Measurements from ENCODE around the gene DCAF11.
A peak's percentile ranks its signal among the peaks of the same experiment; 100 is the strongest.

Gene DCAF11

DNA sequence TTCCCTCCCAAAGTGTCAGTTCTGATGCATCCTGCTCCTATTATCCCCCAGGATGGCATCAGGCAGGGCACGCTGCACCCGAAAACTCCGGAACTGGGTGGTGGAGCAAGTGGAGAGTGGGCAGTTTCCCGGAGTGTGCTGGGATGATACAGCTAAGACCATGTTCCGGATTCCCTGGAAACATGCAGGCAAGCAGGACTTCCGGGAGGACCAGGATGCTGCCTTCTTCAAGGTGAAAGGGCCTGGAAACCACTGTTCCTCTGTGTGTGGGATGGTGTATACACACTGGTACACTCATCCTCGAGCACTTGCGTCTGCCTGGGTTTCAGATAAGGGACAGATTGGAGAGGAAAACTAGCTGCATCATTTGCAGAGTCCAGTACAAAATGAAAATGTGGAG, 47.5 kb downstream of the DCAF11 start:
- TF ChIP-seq ZNF391 (tag by site-specific recombination; IDR thresholded peaks at IDR 0.05; ENCODE audit: borderline replicate concordance, low read depth) (no peak), ZNF600 (tag by site-specific recombination; IDR thresholded peaks at IDR 0.05) (peak; percentile 40; the same call in 1 of the 2 replicates)
- Histone ChIP-seq H3K27ac (ENCODE audit: extremely low read depth, low read depth, low read length) (no peak overlapping the region), H3K36me3 (ENCODE audit: control insufficient read depth in 2 of 2, insufficient read depth in 1 of 2, low read length in 2 of 2) (peaks cover 11 to 73% of the 10 kb centered on the region in 2 experiments), H3K9me3 (ENCODE audit: control insufficient read depth, insufficient read depth, low read depth, low read length) (no peaks in the 10 kb centered on the region), H3K4me1 (ENCODE audit: control insufficient read depth, insufficient read depth, low read length) (peaks cover 5% of the 10 kb centered on the region), H3K4me3 (ENCODE audit: low read depth, low read length) (no peak overlapping the region)
- ChIA-PET CTCF (interaction anchor here (0.7 to 3.9 kb wide), 14 partner anchors 13 to 135 kb away, joined by 3 to 34 read pairs (median 8); partner anchors contain the start of genes IPO4, PSME2, RNF31 and TINF2), POLR2A (interaction anchor here (0.7 to 3.8 kb wide), 9 partner anchors 9 to 109 kb away, joined by 3 to 44 read pairs (median 9); partner anchors contain the start of genes CHMP4A, DCAF11, IPO4 and NRL)

- ChIA-PET CTCF (interaction anchor here (0.9 kb wide), 1 partner anchor 143 kb away, joined by 3 read pairs; the partner anchor contains the start of gene CIDEB), POLR2A (interaction anchor here (1.6 to 1.7 kb wide), 2 partner anchors 18 to 29 kb away, joined by 4 to 5 read pairs; partner anchors contain the start of genes PSME1, PSME2 and RNF31)
- H3K9me3 ChIP-seq (ENCODE audit: control insufficient read depth, insufficient read depth, low read depth, low read length) = no peaks in the 10 kb centered on the region
- no peak overlapping the region for H3K27ac ChIP-seq (ENCODE audit: extremely low read depth, low read depth, low read length)
- no peak overlapping the region for H3K4me3 ChIP-seq (ENCODE audit: low read depth, low read length)
- peaks cover 3 to 62% of the 10 kb centered on the region in 2 experiments for H3K36me3 ChIP-seq (ENCODE audit: control insufficient read depth in 2 of 2, insufficient read depth in 1 of 2, low read length in 2 of 2)
- peaks cover 5% of the 10 kb centered on the region for H3K4me1 ChIP-seq (ENCODE audit: control insufficient read depth, insufficient read depth, low read length)
- no peak for TF ChIP-seq ZNF146 (tag by site-specific recombination; IDR thresholded peaks at IDR 0.05)
- TF ChIP-seq YY1 (tag by site-specific recombination; IDR thresholded peaks at IDR 0.05) = no peak
Observed at GRCh38 chr14:24164518-24164991, 50.0 kb downstream of the DCAF11 start.

GRCh38 chr14:24165785-24166184, 51.2 kb downstream of the DCAF11 start:
- CTCF ChIA-PET = no interaction called here
- Histone ChIP-seq H3K36me3 (ENCODE audit: control insufficient read depth in 2 of 2, insufficient read depth in 1 of 2, low read length in 2 of 2) (peaks cover 3 to 50% of the 10 kb centered on the region in 2 experiments), H3K9me3 (ENCODE audit: control insufficient read depth, insufficient read depth, low read depth, low read length) (no peaks in the 10 kb centered on the region), H3K4me1 (ENCODE audit: control insufficient read depth, insufficient read depth, low read length) (peaks cover 5% of the 10 kb centered on the region), H3K27ac (ENCODE audit: extremely low read depth, low read depth, low read length) (no peak overlapping the region), H3K4me3 (ENCODE audit: low read depth, low read length) (no peak overlapping the region)
- TF ChIP-seq ZBTB20 (tag by site-specific recombination; IDR thresholded peaks at IDR 0.05) (no peak), ZNF610 (tag by site-specific recombination; IDR thresholded peaks at IDR 0.05; ENCODE audit: borderline replicate concordance) (no peak), KLF9 (tag by site-specific recombination; IDR thresholded peaks at IDR 0.05; ENCODE audit: low read depth) (no peak), ZNF544 (tag by site-specific recombination; IDR thresholded peaks at IDR 0.05) (no peak), ZNF596 (tag by site-specific recombination; IDR thresholded peaks at IDR 0.05) (no peak), ZNF707 (tag by site-specific recombination; IDR thresholded peaks at IDR 0.05) (no peak), BCL11A (tag by site-specific recombination; IDR thresholded peaks at IDR 0.05; ENCODE audit: low read depth) (no peak), ZNF510 (tag by site-specific recombination; IDR thresholded peaks at IDR 0.05; ENCODE audit: insufficient replicate concordance) (no peak), GLIS1 (tag by site-specific recombination; IDR thresholded peaks at IDR 0.05) (no peak), ZNF747 (tag by site-specific recombination; IDR thresholded peaks at IDR 0.05) (no peak), ZNF221 (tag by site-specific recombination; IDR thresholded peaks at IDR 0.05; ENCODE audit: borderline replicate concordance) (no peak), ZNF10 (tag by site-specific recombination; IDR thresholded peaks at IDR 0.05) (no peak), ZNF169 (tag by site-specific recombination; IDR thresholded peaks at IDR 0.05) (no peak), BCL6B (tag by site-specific recombination; IDR thresholded peaks at IDR 0.05) (no peak), KLF8 (tag by site-specific recombination; IDR thresholded peaks at IDR 0.05) (no peak), ZNF776 (tag by site-specific recombination; IDR thresholded peaks at IDR 0.05; ENCODE audit: borderline replicate concordance) (no peak), ZNF174 (tag by site-specific recombination; IDR thresholded peaks at IDR 0.05) (no peak), PBX3 (CRISPR knock-in tag; IDR thresholded peaks at IDR 0.05) (no peak)
- TF ChIP-seq, protein P1, sequence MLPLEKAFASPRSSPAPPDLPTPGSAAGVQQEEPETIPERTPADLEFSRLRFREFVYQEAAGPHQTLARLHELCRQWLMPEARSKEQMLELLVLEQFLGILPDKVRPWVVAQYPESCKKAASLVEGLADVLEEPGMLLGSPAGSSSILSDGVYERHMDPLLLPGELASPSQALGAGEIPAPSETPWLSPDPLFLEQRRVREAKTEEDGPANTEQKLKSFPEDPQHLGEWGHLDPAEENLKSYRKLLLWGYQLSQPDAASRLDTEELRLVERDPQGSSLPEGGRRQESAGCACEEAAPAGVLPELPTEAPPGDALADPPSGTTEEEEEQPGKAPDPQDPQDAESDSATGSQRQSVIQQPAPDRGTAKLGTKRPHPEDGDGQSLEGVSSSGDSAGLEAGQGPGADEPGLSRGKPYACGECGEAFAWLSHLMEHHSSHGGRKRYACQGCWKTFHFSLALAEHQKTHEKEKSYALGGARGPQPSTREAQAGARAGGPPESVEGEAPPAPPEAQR (tag by site-specific recombination; IDR thresholded peaks at IDR 0.05) = no peak
- POLR2A ChIA-PET = interaction anchor here (1.6 kb wide), 1 partner anchor 30 kb away, joined by 4 read pairs; the partner anchor contains the start of gene PSME1
